Islet precursor cell (in vitro differentiated cells): ENCODE measurements around the gene VN1R5.
"Not testable (repeated sequence)": the region's sequence is repeated elsewhere in the genome, so short reads cannot be mapped to it uniquely, and the experiment has no call there.

Experiments used
- DNase-seq: peaks from one replicate; pipeline ENCODE4 v3.0.0-alpha.2; 2018

Gene VN1R5

DNA sequence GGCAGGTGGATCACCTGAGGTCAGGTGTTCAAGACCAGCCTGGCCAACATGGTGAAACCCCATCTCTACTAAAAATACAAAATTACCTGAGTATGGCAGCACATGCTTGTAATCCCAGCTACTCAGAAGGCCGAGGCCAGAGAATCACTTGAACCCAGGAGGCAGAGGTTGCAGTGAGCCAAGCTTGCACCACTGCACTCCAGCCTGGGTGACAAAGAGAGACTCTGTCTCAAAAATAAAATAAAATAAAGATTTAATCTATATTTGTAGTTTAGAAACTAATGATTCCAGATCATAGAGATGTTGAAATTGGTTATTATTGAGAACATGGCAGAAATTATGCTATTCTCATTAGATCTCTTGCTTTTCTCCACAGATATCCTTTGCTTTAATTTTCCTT, at the start of gene VN1R5:
TSS of gene VN1R5 (plus strand) at position 301 of the 400 bp plus-strand sequence.
- not testable (repeated sequence) for DNase-seq

DNA sequence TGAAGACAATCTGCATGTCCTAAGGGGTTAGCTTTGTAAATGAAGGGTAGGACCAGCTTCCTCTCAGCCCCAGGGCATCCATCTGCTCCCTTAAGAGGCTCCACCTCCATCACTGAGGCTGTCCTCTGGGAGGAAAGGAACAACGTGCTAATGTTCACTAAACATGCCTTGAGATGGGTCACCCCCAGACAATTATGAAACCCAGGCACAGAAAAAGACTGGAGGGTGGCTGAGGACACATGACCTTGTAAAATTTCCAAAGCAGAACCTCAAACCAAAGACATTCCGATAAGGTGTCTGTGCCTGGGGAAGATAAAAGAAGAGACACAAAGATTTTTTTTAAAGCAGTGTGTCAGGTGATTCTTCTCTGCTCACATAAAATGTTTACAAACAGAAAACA, 46.5 kb upstream of the VN1R5 start:
- peak; percentile 63 for DNase-seq

DNA sequence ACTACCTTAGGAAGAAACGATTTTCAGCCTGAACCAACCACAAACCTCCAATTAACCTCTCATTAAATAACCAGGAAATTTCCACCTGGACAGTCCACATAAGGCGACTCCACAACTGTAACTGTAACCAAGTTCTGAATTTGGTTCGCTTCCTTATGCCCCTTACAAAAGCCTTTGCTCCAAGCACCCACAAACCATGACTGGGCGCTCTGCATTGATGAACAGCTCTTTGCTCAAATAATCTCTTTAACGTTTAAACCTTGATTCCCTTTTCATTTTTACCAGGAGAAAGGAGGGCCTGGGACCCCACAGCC, 45.9 kb upstream of the VN1R5 start:
- DNase-seq, result no peak

DNA sequence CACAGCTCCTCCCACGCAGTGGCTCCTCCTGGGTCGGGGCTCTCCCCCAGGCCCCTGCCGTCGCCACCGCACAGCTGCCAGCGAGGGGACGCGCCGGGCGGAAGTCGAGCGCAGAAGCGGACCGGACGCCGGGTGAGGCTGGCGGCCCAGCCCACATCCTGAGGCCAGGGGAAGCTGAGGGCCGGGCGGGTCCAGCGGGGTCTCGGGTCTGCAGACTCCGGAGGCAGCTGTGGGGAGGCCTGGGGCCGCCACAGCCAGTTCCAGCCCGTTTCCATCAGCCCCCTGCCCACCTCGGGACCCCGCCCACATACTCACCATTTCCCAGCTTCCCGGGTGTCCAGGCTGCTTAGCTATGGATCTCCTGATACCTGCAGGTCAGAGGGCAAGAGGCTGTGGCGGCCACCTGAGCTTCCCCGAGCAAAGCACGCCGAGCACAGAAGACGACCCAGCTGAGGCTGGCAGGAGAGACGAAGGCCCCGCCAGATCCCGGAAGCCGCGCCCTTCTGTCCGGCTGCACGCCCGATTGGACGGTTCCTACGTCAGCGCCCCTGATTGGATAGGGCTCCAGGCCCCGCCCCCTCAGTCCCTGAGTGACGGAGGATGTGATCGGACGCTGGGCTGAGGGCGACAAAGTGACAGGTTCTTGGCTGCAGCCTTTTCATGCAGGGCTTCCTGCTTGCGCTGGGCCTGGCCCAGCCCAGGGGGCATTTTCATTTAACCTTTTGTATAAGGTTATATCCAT, 45.3 kb upstream of the VN1R5 start:
- DNase-seq, result peak; percentile 98

DNA sequence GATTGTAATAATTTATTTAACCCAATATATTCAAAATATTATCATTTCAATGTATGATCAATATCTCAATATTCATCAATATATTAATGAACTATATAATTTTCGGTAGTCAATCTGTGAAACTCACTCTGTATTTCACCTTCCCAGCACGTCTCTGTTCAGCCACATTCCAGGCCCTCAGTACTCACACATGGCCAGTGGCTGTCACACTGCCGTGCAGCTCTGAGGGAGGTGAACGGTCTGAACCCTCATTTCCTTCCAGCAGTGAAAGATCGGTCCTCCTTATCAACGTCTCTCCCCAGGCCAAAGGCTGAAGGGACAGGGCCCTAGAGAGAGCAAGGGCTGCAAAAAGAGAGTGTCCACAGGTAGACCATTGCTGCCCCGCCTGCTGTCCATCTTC, 44.5 kb upstream of the VN1R5 start:
- no peak for DNase-seq

DNA sequence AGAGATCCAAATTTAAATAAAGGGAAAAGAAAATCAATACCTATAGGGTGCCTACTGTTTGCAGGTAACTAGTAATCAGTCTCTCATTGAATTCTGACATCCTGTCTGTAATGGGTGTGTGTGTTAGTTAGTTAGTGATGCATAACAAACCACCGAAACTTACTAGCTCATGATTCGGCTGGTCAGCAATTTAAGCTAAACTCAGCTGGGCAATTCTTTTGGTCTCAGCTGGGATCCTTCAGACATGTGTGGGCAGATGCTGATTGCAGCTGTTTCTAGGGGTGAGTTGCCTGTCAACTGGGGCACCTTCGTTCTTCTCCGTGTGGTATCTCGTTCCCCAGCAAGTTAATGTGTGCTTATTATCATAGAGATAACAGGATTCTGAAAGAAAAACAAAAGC, 43.9 kb upstream of the VN1R5 start:
- DNase-seq, result no peak

DNA sequence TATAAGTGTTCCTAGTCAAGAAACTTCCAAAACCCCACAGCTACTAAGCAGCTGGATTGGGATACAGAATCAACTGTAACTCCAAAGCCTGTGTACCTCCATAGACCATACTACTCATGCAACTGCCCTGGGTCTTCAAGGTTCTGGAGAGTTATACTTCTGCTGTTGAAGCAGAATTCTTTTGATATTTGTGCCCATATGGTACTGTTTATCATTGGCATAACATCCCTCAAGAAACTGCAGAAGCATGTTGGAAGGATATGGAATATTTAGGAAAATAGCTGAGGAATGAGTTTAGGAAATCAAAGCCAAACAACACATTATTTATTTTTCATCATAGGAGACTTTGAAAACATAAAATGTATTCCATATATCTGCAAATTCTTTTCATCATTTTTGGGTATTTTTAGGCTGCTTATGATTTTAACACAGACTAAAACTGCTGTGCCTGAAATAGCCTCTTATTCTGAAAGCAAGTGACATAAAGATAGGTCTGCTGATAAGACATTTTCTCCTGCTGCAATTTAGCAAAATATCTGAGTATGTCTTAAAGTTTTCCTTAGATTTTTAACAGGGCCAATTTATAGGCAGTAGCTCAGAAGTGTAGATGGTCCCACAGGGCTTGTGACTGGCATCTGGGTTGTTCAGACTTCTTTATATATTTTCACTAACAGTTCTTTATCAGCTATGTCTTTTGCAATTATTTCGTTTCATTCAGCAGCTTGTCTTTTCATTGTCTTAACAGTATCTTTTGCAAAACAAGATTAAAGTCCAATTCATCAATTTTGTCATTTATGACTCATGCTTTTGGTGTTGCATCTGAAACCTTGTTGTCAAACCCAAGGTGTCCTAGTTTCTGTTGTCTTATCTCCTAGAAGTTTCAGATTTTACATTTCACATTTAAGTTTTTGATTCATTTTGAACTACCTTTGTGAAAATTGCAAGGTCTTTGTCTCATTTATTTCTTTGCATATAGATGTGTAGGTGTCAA, 43.0 kb upstream of the VN1R5 start:
- DNase-seq, result no peak

DNA sequence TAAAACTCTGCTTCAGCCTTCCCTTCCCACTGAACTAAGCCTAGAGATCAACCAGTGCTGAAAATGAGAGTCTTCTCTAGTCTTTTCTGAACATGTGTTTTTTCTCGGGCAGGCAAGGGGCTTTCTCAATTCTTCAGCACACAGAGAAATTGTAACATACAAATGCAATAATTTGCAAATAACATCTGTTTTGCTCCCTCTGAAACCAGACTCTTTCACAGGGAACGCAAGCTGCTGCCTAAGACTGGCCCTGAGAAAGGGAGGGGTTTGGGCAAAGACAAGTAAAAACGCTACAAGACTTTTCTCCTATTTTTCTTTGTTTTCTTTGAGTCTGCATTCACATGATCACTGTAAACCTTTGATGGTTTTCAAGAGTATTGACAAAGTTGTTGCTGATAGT, 39.6 kb upstream of the VN1R5 start:
- no peak for DNase-seq

DNA sequence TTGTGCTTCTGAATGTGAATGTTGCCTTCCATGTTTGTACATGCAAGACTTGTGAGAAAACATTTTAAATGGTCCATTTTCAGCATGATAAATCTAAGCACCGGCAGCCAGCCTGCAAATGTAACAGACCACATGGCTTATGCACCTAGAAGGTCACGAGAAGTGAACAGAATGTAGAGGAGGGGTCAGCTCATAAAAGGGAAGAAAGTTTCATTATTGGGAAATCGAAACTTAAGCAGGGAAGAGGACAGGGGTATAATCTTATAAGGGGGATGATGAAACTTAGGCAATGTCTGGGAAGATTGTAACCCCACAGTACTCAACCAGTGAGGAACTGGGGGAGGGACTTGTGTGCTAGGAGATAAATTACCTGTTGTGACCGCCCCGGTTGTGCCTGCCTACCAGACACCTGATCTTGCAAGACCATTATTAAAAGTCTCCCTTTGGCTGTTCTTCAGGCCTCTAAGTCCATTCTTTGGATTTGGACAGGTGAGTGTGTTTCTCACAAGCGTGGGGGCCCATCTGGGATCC, 37.7 kb upstream of the VN1R5 start:
- no peak for DNase-seq

DNA sequence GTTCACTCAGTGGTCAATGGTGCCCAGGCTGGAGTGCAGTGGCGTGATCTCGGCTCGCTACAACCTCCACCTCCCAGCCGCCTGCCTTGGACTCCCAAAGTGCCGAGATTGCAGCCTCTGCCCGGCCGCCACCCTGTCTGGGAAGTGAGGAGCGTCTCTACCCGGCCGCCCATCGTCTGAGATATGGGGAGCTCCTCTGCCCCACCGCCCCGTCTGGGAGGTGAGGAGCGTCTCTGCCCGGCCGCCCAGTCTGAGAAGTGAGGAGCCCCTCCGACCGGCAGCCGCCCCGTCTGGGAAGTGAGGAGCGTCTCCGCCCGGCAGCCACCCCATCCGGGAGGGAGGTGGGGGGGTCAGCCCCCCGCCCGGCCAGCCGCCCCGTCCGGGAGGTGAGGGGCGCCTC, 35.6 kb upstream of the VN1R5 start:
- not testable (repeated sequence) for DNase-seq

DNA sequence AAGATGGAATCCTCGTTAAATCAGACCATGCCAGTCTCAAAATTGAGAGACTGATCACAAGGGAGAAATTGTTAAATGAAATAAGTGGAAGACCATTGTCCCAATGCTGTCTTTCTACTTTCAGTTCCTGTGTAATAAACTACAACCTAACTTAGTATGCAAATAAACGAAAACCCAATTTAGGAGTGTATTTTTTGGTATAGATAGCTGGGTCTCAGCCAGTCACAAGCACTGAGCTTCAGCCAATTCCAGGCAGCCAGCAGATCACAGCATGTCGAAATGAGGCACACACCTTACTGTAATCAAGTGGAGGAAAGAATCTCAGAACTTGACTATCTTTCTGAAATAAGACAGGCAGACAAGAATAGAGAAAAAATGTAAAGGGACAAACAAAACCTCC, 33.0 kb upstream of the VN1R5 start:
- no peak for DNase-seq

DNA sequence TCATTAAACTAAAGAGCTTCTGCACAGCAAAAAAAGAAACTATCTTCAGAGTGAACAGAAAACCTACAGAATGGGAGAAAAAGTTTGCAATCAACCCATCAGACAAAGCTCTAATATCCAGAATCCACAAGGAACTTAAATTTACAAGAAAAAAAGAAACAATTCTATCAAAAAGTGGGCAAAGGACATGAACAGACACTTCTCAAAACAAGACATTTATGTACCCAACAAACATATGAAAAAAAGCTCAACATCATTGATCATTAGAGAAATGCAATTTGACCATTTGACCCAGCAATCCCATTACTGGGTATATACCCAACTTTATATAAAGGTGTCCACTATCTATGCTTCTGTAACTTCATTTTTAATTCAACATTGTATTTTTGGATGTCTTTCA, 31.1 kb upstream of the VN1R5 start:
- no peak for DNase-seq

DNA sequence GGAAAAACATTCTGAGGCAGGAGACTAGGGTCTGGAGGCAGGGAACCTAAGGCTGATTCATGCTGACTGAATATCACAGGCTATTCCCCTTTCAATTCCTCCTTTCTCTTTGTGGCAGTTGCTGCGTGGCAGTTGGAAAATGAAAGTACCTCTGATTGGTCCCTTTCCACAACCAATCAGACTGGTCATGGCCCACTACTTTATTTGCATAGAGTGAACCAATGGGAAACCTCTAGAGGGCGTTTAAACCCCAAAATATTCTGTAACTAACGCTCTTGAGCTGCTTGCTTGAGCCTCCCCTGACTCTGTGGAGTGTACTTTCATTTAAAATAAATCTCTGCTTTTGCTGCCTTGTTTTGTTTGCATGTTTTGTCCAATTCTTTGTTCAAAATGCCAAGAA, 27.7 kb upstream of the VN1R5 start:
- no peak for DNase-seq

DNA sequence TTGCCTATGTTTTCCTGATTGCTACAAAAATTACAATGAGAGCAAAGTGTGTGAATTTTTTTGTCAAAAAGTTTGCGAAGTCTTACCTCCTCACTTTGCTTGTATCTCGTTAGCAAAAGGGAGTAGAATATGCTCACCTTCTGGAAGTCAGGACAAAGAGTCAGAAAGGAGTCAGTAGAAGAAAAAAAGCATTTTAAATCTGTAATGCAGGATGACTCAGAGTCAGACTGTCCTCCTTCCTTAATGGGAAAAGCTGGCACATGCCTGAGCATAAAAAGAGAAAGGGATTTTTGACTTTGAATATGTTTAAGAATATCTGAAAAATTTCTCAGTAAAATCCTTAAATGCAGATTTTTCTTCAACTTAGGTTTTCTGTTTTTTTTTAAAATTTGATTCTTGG, 14.2 kb upstream of the VN1R5 start:
- DNase-seq, result no peak

DNA sequence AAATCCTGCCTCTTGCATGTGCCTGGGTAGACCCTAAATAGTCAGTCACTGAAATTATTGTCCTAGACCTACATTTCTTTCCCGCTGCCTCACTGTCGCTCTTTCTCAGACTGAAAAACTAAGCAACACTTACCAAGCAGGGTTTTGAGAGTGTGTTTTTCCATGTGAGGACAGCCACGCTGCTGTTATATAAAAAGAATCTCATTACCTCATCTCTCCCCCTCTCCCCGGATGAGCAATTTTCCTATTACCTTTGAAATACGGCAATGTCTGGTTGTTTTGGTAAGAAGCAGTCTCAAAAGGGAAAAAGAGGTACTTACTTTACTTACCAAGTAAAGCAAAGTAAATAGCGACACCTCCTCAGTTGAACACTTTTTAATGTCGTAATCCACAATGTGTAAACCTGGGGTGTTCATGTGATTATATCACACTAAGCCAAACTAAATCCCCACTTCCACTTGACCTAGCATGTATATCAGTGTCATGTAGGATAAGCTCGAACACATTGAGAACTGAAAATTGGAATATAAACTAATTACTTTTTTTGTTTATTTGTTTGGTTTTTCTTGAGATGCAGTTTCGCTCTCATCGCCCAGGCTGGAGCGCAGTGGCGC, 12.2 kb upstream of the VN1R5 start:
- DNase-seq, result no peak

DNA sequence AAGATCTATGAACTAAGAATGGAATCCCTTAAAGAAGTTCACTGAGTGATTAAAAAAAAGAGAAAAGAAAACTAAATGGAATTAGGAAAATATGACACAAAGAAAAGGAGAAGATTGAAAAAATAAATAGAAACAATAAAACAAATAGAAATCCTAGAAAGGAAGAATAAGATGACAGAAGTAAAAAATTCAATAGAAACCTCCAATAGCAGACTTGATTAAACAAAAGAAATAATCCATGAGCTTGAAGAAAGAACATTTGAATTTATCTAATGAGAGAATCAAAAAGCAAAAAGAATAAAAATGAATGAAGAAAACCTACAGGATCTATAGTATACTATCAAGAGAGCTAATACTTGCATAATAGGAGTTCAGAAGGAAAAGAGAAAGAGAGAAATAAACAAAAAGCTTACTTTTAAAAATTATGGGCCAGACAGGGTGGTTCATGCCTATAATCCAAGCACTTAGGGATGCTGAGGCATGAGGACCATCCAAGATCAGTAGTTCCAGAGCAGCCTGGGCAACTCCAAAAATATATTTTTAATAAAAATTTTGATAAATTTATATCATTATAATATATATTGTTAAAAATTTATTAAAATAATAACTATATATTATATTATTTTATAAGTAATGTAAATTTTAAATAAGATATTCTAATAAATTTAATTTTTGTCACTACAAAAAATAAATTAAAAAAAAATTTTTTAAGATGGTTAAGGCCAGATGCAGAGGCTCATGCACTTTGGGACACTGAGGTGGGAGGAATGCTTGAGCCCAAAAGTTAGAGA, 9.4 kb upstream of the VN1R5 start:
- no peak for DNase-seq

DNA sequence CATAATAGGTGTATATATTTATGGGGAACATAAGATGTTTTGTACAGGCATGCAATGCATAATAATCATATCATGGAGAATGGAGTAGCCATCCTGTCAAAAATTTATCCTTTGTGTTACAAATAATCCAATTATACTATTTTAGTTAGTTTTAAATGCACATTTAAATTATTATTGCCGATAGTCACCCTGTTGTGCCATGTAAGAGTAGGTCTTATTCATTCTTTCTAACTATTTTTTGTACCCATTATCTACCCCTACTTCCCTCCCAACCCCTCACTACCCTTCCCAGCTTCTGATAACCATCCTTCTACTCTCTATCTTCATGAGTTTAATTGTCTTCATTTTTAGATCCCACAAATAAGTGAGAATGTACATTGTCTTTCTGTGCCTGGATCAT, 8.3 kb upstream of the VN1R5 start:
- DNase-seq, result no peak

DNA sequence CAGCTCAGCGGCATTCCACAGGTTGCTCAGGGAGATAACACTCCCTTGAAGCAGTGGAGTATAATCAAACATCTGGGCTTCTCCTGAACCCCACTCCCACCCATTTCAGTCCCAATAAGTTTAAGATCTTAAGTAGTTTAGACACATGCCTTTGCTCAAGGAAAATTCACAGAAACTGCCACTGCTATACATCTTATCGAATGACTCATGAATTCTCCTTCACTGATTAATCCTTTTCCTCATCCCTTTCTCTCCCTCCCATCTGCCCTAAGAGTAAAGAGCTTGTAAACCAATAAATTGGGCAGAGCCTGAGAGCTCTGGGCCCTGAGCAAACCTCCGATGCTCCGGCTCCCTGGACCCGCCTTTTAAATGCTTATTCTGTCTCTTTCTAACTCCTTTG, 10.2 kb downstream of the VN1R5 start:
- no peak for DNase-seq

DNA sequence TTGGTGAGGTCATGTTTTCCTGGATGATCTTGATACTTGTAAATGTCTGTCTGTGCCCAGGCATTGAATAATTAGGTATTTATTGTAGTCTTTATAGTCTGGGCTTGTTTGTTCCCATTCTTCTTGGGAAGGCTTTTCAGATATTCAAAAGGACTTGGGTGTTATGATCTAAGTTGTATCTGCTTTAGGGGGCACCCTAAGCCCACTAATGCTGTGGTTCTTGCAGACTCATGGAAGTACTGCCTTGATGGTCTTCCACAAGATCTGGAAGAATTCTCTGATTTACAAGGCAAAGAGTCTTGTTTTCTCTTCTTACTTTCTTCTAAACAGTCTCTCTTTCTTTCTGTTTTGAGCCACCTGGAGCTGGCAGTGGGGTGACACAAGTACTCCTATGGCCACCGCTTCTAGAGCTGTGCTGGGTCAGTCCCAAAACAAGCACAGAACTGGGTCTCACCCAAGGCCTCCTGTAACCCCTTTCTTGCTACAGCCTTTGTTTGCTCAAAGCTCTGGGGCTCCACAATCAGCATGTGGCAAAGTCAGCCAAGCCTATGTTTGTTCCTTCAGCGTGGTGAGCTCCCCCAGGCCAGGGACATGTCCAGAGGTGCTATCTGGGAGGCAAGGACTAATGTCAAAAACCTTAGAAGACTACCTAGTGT, 12.6 kb downstream of the VN1R5 start:
- DNase-seq, result no peak

DNA sequence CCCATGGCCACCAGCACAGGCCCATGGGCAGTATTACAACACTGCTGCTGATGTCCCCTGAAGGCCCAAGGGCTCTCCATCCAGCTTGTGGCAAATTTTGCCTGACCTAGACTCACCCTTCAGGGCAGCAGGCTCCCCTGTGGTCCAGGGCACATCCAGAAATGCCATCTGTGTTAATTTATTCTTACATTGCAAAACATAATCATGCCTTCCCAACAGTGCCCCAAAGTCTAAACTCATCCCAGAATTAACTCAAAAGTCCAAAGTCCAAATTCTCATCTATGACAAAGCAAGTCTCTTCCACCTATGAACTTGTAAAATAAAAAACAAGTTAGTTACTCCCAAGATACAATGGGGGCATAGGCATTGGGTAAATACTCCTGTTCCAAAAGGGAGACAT, 13.3 kb downstream of the VN1R5 start:
- DNase-seq, result no peak

DNA sequence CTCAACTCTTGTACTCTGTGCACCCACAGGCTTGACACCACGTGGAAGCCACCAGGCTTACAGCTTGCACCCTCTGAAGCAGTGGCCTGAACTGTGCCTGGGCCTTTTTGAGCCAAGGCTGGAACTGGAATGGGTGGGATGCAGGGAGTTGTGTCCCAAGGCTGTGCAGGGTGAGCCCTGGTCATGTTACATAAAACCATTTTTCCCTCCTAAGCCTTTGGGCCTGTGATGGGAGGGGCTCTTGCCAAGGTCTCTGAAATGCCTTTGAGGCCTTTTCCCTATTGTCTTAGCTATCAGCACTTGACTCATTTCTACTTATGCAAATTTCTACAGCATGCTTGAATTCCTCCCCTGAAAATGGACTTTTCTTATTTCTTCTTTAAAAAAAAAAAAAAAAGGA, 14.1 kb downstream of the VN1R5 start:
- DNase-seq, result no peak

DNA sequence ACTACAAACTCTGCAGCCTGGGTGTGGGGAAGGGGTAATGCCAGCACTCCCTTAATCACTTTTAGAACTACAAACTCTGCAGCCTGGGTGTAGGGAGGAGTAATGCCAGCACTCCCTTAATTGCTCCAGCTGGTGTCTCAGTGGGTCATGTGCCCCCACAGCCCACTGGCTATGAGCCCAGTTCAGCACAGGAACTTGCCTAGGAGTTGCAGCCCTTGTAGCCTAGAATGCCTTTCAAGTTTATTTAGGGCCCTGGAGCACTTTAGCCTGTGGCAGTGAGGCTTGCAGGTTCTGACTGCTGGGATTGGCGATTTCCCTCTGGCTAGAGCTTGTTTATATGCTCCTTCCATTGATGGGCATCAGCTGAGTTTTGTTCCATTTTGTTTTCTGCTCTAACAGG, 17.1 kb downstream of the VN1R5 start:
- DNase-seq, result no peak
